Peyer's patch (tissue), 4 donors: ENCODE data around the gene KRT7. TPM values are rescaled to one million over a fixed set of nuclear protein-coding genes. Genes with fewer than 3 reads are reported as not detected.
"Not testable (repeated sequence)": the region's sequence is repeated elsewhere in the genome, so short reads cannot be mapped to it uniquely, and the experiment has no call there.

Experiments used
- DNase-seq, 3 donors: peaks; one replicate each; pipeline ENCODE4 v3.0.0-alpha.2; 2017 to 2019
- H3K27ac ChIP-seq, 4 donors: fragments of 200-600 bp; sonication (generic); one replicate each; pipeline ENCODE4 v1.5.1; 2016 to 2019
- H3K27me3 ChIP-seq, 2 donors: fragments of 200-600 bp; sonication (generic); one replicate each; pipeline ENCODE4 v1.5.1; 2019
- H3K36me3 ChIP-seq, 3 donors: fragments of 200-600 bp; sonication (generic); one replicate each; pipeline ENCODE4 v1.5.1; 2016 to 2019
- H3K4me1 ChIP-seq, 4 donors: fragments of 200-600 bp; sonication (generic); one replicate each; pipeline ENCODE4 v1.5.1; 2016 to 2019
- H3K4me3 ChIP-seq, 4 donors: fragments of 200-600 bp; sonication (generic); 1 replicate in 3 of 4; 2 replicates in 1 of 4; pipeline ENCODE4 v1.5.1; 2016 to 2019; ENCODE audit warnings: mild to moderate bottlenecking in 1 of 4
- H3K9me3 ChIP-seq, 4 donors: fragments of 200-600 bp; sonication (generic); one replicate each; pipeline ENCODE4 v1.5.1; 2016 to 2019; ENCODE audit warnings: mild to moderate bottlenecking in 1 of 4
- POLR2A ChIP-seq, 2 donors: fragments of 450-650 bp; IDR thresholded peaks; one replicate each; pipeline ENCODE4 v1.5.1; 2017; ENCODE audit warnings: antibody characterized with exemption in 2 of 2, mild to moderate bottlenecking in 2 of 2, moderate library complexity in 2 of 2
- total RNA-seq, 4 donors: library from RNA; depleted of rRNA; stranded (reverse); fragments of >200 nt; gene quantifications; one replicate each; pipeline ENCODE4 v1.1.0, GENCODE V29; 2016
- TF ChIP-seq, protein P1 (sequence below), 6 experiments: fragments of 450-650 bp in 4 of 6; fragments of 200-600 bp in 2 of 6; sonication (generic) in 1 of 6; IDR thresholded peaks; one replicate each; pipeline ENCODE4 v1.5.1; 2017 to 2019; ENCODE audit warnings: antibody characterized with exemption in 6 of 6, mild to moderate bottlenecking in 3 of 6, moderate library complexity in 1 of 6

KRT7 gene
- total RNA-seq, 4 donors from 2014 or later = 0.67 to 1.2 TPM; not detected in 2

DNA sequence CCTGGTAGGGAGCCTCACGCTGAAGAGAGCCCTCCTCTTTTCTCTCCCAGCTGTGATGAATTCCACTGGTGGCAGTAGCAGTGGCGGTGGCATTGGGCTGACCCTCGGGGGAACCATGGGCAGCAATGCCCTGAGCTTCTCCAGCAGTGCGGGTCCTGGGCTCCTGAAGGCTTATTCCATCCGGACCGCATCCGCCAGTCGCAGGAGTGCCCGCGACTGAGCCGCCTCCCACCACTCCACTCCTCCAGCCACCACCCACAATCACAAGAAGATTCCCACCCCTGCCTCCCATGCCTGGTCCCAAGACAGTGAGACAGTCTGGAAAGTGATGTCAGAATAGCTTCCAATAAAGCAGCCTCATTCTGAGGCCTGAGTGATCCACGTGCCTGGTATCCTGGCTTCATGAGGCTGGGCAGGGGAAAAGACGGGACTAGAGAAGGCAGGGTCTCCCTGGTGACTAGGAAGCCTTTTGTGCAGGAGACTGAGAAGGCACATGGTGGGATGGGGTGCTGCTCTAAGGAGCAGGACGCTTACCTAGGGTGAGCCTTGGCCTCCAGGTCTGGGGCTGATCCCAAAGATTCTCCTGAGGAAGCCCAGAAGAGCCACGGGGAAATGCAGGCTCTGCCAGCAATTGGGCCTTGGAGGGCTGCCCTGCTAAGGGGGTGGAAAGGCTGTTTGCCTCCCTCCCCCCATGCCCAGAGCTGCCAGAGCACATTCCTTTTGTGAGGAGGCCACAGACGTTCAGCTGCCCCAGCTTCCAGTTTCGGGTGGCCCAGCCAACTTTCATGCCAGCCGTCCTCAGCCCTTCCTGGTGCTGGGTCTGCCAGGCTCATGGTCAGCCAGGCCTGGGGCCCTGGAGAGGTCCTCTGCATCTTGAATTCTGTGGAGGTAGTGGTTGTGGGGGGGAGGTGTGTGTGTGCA lies 15.8 kb downstream of the KRT7 start:
- H3K4me1 ChIP-seq = peaks cover 0 to 10% (median 0%) of the 10 kb centered on the region in 4 donors
- peak in 1 of 3 donors; percentile 34 for DNase-seq
- H3K27me3 ChIP-seq = no peaks in the 10 kb centered on the region
- H3K27ac ChIP-seq = no peak overlapping the region
- TF ChIP-seq, protein P1, sequence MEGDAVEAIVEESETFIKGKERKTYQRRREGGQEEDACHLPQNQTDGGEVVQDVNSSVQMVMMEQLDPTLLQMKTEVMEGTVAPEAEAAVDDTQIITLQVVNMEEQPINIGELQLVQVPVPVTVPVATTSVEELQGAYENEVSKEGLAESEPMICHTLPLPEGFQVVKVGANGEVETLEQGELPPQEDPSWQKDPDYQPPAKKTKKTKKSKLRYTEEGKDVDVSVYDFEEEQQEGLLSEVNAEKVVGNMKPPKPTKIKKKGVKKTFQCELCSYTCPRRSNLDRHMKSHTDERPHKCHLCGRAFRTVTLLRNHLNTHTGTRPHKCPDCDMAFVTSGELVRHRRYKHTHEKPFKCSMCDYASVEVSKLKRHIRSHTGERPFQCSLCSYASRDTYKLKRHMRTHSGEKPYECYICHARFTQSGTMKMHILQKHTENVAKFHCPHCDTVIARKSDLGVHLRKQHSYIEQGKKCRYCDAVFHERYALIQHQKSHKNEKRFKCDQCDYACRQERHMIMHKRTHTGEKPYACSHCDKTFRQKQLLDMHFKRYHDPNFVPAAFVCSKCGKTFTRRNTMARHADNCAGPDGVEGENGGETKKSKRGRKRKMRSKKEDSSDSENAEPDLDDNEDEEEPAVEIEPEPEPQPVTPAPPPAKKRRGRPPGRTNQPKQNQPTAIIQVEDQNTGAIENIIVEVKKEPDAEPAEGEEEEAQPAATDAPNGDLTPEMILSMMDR (IDR thresholded peaks at IDR 0.05) = no peak
- no peak for TF ChIP-seq POLR2A (IDR thresholded peaks at IDR 0.05)
- H3K9me3 ChIP-seq = no peaks in the 10 kb centered on the region
- no peak overlapping the region for H3K4me3 ChIP-seq
- no peaks in the 10 kb centered on the region for H3K36me3 ChIP-seq

DNA sequence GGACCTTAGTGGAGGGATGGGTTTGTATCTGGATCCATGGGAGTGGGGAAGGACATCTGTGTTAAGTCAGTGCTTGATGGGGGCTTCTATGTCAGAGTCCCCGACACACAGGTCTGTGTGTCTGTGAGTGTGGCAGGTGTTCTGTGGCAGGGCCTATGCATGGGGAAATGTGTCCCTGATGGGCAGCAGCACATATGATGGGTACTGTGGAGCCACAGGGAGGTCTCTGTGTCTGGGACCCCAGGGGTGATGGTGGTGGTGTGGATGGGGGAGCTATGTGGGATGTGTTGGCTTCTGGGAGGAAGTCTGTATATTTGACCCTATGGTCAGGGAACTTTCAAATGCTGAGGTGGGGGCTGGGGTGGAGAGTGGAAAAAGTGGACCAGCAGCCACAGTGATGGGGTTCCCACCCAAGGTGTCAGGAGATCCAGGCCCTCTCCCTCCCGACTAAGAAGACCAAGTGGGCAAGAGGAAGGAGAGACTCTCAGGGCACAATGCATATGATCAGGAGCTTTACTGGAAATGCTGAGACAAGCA lies 16.5 kb downstream of the KRT7 start:
- H3K4me1 ChIP-seq = peaks cover 0 to 2% (median 0%) of the 10 kb centered on the region in 4 donors
- no peaks in the 10 kb centered on the region for H3K36me3 ChIP-seq
- H3K27ac ChIP-seq = no peak overlapping the region
- TF ChIP-seq POLR2A (IDR thresholded peaks at IDR 0.05) = no peak
- TF ChIP-seq, protein P1 (IDR thresholded peaks at IDR 0.05) = no peak
- no peaks in the 10 kb centered on the region for H3K9me3 ChIP-seq
- H3K4me3 ChIP-seq = no peak overlapping the region
- H3K27me3 ChIP-seq = no peaks in the 10 kb centered on the region
- DNase-seq = peak in 1 of 3 donors; percentile 34

DNA sequence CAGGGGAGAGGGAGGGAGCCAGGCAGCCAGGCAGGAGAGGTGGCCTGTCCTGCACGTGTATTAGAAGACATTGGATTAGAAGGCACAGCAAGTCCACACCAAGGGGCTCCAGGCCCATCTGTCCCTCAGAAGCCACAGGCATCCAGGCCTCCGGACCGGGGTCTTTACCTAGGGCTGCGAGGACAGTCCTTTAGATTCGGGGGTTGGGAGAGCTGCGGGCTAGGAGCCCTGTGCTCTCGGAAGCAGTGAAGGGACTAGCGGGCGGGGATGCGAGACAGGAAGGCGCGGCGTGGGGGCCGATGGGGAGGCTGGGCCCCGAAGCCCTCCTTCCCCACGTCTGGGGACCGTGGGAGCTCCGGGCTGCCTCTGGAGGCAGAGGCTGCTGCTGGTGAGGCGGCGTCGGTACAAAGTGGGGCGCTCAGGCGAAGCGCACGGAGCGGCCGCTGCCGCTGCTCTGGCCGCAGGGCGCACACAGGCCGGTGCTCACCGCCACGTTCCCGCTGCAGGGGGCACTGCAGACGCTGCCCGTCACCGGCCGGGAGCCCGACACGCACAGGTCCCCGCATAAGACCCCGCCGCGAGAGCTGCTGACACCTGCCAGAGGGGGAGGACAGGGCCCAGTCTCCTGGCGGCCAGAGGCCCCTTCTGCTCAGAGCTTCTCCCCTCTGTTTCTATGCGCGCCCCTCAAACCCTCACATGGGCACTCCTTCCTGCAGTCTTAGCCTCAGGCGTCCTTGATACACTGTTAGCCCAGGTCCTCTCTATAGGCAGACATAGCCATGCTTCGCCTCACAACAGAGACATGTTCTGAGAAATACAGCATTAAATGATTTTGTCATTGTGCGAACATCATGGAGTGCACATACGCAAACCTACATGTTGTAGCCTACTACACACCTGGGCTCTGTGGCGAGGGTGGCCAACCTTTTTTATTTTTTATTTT lies 17.3 kb downstream of the KRT7 start:
- no peak for DNase-seq
- Histone ChIP-seq H3K4me3 (no peak overlapping the region), H3K27me3 (no peaks in the 10 kb centered on the region), H3K36me3 (no peaks in the 10 kb centered on the region), H3K27ac (no peak overlapping the region), H3K9me3 (no peaks in the 10 kb centered on the region), H3K4me1 (no peaks in the 10 kb centered on the region)
- TF ChIP-seq, protein P1 (IDR thresholded peaks at IDR 0.05) = no peak
- TF ChIP-seq POLR2A (IDR thresholded peaks at IDR 0.05) = no peak

DNA sequence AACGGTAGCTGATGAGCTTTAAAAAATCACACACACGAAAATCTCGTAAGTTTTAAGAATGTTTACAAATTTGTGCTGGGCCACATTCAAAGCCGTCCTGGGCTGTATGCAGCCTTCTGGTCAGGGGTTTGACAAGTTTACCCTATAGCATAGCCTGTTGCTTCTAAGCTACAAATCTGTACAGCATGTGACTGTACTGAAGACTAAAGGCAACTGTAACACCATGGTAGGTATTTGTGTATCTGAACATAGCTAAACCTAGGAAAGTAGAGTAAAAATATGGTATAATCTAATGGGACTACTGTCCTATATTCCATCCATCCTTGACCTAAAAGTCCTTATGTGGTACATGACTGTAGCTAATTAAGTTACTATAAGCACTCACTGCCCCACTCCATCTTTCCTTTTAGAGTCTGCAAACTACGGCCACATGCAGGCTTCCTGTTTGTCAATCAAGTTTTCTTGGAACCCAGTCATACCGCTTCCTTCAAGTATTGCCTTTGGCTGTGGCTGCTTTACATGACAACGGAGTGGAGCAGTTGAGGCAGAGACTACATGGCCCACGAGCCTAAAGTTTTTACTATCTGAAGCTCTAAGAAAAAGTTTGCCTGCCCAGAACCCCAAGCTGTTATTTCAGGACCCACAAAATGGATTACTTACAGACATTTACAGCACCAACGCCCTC lies 18.5 kb downstream of the KRT7 start:
- TF ChIP-seq POLR2A (IDR thresholded peaks at IDR 0.05) = no peak
- TF ChIP-seq, protein P1 (IDR thresholded peaks at IDR 0.05) = no peak
- Histone ChIP-seq H3K36me3 (no peaks in the 10 kb centered on the region), H3K4me1 (no peaks in the 10 kb centered on the region), H3K27me3 (peaks cover 0 to under 1% of the 10 kb centered on the region in 2 donors), H3K4me3 (no peak overlapping the region), H3K9me3 (no peaks in the 10 kb centered on the region), H3K27ac (no peak overlapping the region)
- no peak for DNase-seq

DNA sequence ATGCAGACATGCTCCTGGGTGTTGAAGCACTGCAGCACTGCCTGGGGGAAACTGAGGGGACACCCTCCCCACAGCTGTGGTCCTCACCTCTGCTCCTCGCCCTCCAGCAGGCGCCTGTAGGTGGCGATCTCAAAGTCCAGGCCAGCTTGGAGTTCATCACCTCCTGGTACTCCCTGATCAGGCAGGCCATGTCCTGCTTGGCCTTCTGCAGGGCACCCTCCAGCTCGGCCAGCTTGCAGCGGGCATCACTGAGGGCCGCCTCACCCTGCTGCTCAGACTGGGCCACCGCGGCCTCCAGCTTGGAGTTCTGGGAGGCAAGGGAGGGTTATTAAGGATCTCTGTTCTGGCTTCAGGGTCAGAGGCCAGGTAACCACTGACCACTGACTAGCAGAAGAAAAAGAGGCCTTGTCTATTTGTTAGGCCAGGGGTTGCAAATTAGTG lies 19.2 kb downstream of the KRT7 start:
- not testable (repeated sequence) for H3K36me3 ChIP-seq, DNase-seq, H3K27me3 ChIP-seq, H3K27ac ChIP-seq, H3K4me1 ChIP-seq, H3K9me3 ChIP-seq, H3K4me3 ChIP-seq
